Neutrophil (primary cell): ENCODE data around the gene KISS1.

Experiments used
- H3K27ac ChIP-seq: fragments of 200-600 bp; sonication (generic); 2 replicates; pipeline ENCODE4 v1.5.1; 2016; ENCODE audit warnings: mild to moderate bottlenecking, moderate library complexity
- H3K27me3 ChIP-seq: fragments of 200-600 bp; sonication (generic); 2 replicates; pipeline ENCODE4 v1.6.0; 2016; ENCODE audit warnings: mild to moderate bottlenecking
- H3K36me3 ChIP-seq: fragments of 200-600 bp; sonication (generic); 2 replicates; pipeline ENCODE4 v1.5.1; 2017
- H3K4me1 ChIP-seq, 2 experiments: fragments of 200-600 bp in 1 of 2; sonication (generic) in 1 of 2; 1 replicate in 1 of 2; 2 replicates in 1 of 2; pipeline versions ENCODE4 v1.5.1 to v1.6.1; 2013 to 2016; ENCODE audit warnings: low read depth in 1 of 2, low read length in 1 of 2, mild to moderate bottlenecking in 1 of 2, moderate library complexity in 1 of 2; ENCODE audit not compliant: control insufficient read depth in 1 of 2, insufficient read depth in 1 of 2
- H3K4me3 ChIP-seq, 2 experiments: fragments of 200-600 bp in 1 of 2; sonication (generic) in 1 of 2; 1 replicate in 1 of 2; 2 replicates in 1 of 2; pipeline ENCODE4 v1.5.1; 2013 to 2016; ENCODE audit warnings: low read depth in 1 of 2, low read length in 1 of 2, mild to moderate bottlenecking in 1 of 2, moderate library complexity in 1 of 2
- H3K9me3 ChIP-seq: fragments of 200-600 bp; sonication (generic); 2 replicates; pipeline ENCODE4 v1.5.1; 2016
- CTCF ChIP-seq: fragments of 200-600 bp; sonication (generic); IDR thresholded peaks from 2 replicates; pipeline ENCODE4 v1.5.1; 2016; ENCODE audit warnings: antibody characterized with exemption

The KISS1 gene

DNA sequence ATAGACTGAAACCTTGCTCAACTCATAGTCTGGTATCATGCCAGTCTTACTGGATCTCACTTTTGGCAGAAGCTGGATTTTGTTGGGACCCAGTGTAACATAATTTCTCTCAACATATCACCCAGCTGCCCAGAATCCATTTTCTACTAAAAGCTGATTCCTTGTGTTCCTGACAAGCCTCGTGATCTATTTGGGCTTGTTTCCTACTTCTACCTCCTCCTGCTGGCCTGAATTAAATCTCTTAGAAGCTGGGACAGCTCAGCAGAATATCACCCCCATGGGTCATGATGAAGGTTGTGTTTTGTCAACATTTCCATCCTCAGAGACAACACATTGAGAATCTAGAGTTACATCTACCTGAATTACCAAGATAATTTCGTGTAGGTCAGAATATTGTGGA lies 9.8 kb upstream of the KISS1 start:
- H3K27ac ChIP-seq = no peak overlapping the region
- no peak for TF ChIP-seq CTCF
- H3K27me3 ChIP-seq = peaks cover 43% of the 10 kb centered on the region
- no peaks in the 10 kb centered on the region for H3K4me1 ChIP-seq
- H3K4me3 ChIP-seq = no peak overlapping the region
- no peaks in the 10 kb centered on the region for H3K36me3 ChIP-seq
- H3K9me3 ChIP-seq = no peaks in the 10 kb centered on the region

DNA sequence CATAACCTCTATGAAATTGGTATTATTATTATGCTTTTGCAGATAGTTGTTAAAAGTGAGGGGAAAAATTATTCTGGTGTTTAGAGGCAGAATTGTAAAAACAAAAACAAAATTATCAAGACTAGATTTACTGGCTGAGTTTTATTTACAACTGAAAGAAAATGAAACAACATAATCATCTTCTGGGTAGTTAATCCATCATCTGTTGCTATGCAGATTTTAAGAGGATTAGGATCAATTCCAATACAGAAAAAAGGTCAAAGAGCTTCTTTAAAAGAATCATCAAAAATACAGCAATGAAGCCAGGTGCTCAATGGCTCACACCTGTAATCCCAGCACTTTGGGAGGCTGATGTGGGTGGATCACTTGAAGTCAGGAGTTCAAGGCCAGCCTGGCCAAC lies 9.2 kb upstream of the KISS1 start:
- TF ChIP-seq CTCF = no peak
- H3K27ac ChIP-seq = no peak overlapping the region
- H3K4me1 ChIP-seq = no peaks in the 10 kb centered on the region
- H3K4me3 ChIP-seq = no peak overlapping the region
- H3K27me3 ChIP-seq = peaks cover 43% of the 10 kb centered on the region
- H3K9me3 ChIP-seq = no peaks in the 10 kb centered on the region
- H3K36me3 ChIP-seq = no peaks in the 10 kb centered on the region

DNA sequence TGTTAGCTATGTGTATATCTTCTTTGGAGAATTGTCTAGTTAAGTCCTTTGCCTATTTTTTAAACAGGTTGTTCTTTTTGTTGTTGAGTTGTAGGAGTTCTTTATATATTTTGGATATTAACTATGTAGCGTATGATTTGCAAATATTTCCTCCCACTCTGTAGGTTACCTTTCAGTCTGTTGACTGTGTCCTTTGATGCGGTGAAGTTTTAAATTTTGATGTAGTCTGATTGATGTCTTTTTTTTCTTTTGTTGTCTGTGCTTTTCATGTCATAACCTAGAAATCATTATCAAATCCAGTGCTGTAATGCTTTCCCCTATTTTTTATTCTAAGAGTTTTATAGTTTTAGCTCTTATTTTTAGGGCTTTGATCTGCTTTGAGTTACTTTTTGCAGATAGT lies 8.7 kb upstream of the KISS1 start:
- Histone ChIP-seq H3K9me3 (no peaks in the 10 kb centered on the region), H3K4me1 (no peaks in the 10 kb centered on the region), H3K27me3 (peaks cover 43% of the 10 kb centered on the region), H3K4me3 (no peak overlapping the region), H3K27ac (no peak overlapping the region), H3K36me3 (no peaks in the 10 kb centered on the region)
- TF ChIP-seq CTCF = no peak

DNA sequence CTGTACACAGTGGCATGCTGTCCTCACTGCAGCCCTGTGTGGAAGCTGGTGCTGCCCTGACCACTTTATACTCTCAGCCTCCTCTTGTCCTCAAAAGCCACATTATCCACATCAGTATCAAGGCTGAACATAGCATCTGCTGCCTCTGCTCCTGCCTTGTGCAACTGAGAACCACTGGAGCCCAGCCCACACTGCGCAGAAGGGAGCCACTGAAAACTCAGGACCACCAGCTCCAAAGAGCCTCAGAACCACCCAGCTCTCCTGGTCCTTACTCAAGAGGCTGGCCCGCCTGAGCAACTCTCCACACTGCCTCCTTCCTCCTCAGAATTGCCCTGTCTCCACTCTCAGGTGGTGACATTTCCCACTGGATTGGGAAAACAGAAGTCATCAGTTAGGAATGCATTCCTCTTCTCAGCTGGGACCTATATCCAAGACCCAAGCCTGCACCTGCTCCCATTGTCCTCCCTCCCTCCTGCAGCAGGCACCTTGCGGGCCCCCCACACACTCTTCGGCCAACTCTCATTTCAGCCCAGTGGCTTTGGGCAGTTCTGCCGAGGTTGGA lies 7.0 kb upstream of the KISS1 start:
- no peaks in the 10 kb centered on the region for H3K9me3 ChIP-seq
- no peak for TF ChIP-seq CTCF
- H3K27ac ChIP-seq = no peak overlapping the region
- H3K4me3 ChIP-seq = no peak overlapping the region
- H3K4me1 ChIP-seq = no peaks in the 10 kb centered on the region
- no peaks in the 10 kb centered on the region for H3K36me3 ChIP-seq
- H3K27me3 ChIP-seq = peaks cover 56% of the 10 kb centered on the region

DNA sequence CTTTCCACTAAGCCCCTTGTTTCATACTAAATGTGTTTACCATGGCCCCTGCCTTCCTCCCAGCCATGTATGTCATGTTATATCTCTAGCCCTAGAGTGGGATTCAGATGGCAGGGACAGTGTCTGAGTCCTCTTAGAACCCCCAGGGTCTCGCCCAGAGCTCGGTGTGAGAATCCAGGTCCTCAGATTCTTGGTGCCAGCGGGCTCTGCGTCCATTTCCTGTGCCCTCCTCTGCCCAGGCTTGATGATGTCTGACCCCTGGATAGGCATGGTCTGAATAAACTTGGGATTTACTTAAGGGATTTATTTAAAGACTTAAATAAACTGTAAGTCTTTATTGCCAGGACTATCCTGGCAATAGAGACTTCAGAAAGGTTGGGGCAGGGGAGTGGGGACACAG lies 6.2 kb upstream of the KISS1 start:
- Histone ChIP-seq H3K27me3 (peaks cover 54% of the 10 kb centered on the region), H3K4me3 (no peak overlapping the region), H3K9me3 (no peaks in the 10 kb centered on the region), H3K4me1 (no peaks in the 10 kb centered on the region), H3K27ac (no peak overlapping the region), H3K36me3 (no peaks in the 10 kb centered on the region)
- no peak for TF ChIP-seq CTCF
